CD4-positive, alpha-beta T cell treated with Interleukin-12 subunit alpha and Interleukin-12 subunit beta, for 1 hour (primary cell): ENCODE measurements around the gene HHIP.

ENCODE experiments used
- DNase-seq: peaks from one replicate; pipeline ENCODE4 v3.0.0-alpha.2; 2020

HHIP gene

DNA sequence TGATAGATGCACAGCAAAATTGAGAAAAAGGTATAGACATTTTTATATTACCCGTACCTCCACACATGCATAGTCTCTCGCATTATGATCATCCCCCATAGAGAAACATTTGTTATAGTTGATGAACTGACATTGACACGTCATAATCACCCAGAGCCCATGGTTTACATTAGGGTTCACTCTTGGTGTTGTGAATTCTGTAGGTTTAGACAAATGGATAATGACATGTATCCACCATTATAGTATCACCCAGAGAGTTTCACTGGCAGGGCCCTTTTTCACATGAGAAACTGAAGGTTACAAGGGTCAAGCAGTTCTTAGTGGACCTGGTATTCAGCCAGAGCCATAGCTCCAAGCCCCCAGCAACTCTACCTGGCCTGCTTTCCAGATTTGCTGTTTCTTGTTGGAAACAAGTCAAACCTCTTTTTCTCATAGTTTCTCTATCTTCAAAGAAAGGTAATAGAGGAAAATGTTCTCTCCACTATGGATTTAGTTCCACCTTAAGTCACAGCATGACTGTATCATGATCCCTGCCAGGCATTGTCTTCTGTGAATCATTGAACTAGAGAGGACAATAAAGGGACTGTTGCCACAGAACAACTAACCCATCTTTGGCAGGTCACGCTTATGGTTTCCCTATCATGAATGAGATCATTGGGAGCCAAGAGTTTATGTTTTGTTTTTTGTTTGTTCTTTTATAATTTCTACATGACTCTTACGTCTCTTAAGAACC is 64.0 kb downstream of the HHIP start:
- no peak for DNase-seq

DNA sequence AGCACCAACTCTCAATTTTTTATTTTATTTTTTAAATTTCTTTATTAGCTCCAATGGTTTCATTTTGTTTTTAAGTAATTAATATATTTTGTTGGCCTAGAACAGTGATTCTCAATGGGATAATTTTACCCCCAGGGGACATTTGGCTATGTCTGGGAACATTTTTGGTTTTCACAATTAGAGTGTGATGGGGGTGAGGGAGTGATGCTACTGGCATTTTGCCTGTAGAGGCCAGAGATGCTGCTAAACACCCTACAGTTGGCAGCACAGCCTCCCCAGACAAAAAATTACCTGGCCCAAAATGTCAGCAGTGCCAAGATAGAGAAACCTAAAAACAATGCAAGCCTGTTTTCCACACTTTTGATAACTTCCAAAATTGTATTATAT is 64.6 kb downstream of the HHIP start:
- no peak for DNase-seq

DNA sequence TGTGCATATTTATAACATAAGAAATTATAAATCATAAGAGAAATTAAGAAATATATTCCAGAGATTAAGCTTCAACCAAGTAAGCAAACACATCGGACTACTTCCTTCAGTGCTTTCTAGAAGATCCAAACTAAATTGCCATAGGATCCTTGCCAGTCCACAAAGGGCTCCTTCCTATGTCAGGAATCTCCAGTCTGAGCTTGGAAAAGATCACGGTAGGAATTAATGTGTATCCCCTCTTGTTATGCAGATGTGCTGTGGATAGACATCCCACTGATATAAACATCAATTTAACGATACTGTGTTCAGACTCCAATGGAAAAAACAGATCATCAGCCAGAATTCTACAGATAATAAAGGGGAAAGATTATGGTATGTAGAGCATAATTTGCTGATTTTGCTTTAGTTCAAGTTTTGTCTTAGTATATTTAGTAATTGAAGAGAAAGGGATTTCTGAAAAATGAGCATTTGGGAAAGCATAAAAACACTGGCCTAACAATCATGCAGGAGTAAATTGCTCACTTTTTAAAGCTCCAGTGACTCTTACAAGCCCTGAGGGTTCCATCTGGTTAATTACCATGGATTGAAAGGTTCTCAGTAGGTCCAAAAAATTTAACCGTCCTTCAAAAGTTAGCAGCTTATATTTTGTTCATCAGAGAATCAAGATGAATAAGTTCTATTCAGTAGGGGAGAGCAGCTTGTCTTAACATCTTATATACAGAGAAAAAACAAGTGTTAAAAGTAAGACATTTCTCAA is 65.9 kb downstream of the HHIP start:
- no peak for DNase-seq

DNA sequence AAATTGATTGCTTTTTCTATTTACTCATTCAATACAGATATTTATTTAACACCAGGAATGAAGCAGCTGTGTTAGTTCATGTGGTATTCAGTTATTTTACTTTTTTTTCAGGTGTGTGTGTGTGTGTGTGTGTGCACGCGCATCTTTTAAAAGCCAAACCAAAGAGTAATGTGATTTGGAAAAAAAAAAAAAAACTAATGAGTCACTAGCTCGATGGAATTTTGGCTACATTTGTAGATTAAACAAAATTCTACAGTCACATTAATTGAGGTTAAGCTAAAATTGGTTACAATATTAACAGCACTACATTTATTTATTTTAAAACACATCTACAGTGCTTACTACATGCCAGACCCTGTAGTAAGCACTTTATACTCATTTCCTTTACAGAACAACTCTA is 66.8 kb downstream of the HHIP start:
- DNase-seq = no peak

DNA sequence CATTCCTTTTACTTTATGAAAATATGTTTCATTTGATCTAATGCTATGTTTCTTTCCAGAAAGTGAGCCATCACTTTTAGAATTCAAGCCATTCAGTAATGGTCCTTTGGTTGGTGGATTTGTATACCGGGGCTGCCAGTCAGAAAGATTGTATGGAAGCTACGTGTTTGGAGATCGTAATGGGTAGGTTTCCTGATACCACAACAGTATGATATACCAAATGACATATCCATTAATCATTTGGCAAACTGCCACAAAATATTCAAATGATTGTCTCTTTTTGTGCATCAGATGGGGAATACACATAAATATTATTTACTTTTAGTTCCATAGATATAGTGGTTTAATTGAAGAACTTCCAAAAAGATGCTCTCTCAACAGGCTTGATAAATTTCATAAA is 68.2 kb downstream of the HHIP start:
- no peak for DNase-seq

DNA sequence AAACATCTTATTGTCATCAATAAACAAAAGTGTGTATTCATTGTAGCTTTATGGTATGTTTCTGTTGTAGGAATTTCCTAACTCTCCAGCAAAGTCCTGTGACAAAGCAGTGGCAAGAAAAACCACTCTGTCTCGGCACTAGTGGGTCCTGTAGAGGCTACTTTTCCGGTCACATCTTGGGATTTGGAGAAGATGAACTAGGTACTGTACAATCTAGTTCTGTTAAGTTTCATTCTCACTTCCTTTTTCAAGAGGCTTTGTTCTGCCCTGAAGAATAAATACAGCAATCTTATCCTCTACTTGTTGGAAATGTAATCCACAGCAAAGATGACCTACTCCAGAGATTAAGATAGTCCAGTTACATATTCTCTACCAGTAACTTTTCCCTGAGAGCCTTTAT is 69.3 kb downstream of the HHIP start:
- no peak for DNase-seq

DNA sequence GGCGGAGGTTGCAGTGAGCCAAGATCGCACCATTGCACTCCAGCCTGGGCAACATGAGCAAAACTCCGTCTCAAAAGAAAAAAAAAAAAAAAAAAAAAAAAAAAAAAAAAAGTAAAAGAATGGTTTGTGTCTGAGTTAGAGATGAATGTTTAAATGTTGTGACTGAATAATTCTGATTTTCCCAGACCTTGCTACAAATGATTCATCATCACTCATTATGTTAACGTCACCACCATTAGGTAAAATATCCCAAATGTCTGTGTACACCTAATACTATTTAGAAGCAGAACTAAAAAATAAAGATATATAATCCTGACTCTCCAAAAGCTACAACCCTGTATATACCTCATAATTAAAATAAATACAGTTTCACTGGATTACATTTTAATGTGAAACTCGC is 70.8 kb downstream of the HHIP start:
- no peak for DNase-seq

DNA sequence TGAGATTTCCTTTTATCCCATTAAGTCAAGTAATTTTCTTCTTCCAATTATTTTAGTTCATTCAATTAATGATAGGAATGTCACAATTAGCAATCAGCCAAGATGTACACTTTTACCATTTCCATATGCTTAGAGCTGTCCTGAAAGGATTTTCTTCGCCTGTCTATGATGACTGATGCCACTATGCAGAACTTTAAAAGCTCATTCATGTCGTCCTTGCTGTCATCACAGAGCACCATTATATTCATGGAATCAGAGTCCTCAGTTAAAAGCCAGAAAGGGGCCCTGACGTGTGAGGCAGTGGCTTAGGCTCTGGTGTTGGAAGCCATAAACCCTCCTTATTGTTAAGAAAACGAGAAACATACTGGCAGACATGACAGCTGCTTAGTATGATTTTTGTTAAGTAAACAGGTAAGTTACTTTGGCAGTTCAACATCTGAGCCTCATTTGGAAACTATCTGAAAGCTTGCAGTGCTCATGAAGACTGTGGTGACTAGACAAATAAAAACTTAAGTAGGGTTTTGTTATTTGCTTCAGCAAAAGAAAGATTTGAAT is 73.1 kb downstream of the HHIP start:
- no peak for DNase-seq

DNA sequence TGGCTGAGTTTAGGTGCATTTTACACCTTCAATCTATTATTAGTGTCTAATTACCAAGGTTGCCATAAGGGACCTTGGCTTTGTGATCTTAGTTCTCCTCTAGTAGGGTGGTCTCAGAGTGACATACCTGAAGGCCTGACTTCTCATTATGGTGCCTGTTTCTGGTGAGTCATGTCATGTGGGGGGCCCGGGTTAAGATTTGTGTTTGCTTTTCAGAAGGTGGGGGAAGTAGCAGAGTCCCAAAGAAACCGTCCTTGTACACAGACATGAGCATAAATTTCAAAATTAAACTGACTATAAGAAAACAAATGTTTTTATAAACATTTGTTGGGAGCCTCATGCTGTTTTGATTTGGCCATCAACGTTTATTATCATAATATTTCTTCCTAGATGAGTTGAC is 74.5 kb downstream of the HHIP start:
- no peak for DNase-seq

DNA sequence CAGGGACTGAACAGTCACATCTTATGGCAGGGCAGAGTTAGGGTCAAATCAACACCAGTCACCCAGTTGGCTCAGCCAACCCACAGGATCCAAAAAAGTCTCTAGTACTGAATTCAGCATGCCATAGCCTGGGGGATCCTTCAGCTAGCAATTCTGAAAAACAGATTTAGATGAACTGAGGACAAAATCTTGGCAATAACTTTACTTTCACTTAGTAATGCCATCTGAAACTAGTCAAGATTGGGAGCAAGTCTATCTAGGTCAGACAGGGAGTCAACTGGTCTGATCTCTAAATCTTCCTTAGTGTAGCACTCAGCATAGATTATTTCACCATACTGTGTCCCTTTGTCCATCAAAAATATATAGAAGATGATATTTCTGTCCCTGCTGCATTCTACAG is 76.0 kb downstream of the HHIP start:
- no peak for DNase-seq

DNA sequence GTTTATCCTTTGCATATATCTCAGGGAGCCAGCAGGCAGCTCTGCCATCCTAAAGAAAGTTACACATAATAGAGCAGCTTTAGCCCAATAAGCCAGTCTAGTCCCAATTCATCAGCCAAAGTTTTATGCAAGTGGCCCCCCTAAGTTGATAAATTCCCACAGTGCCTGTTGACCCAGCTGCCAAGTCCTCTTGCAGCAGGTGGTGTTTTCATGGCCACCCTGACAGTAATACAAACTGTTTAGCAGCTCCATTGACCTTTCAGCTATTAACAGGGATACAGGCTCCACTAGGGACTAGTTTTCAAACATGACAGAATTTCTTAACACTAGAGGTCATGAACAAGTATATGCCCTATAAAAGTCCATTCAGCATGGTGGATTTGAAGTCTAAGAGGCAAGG is 77.5 kb downstream of the HHIP start:
- DNase-seq = no peak

DNA sequence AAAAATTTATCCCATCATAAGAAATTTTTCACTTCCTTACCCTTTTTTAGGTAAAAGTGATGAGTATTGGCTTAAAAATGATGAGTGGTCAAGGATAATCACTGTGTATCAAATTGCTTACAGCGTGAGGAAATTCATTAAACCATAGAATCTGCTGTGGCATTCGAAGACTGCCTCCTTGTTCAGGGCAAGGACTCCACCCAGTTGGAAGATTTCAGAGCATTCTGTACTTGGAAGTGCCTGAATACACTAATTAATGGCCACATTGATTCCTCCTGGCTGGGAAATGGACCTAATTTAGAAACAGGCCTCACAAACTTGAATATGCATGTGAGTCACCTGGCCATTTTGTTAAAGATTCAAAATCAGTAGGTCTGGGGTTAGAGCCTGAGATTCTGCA is 83.2 kb downstream of the HHIP start:
- DNase-seq = no peak

DNA sequence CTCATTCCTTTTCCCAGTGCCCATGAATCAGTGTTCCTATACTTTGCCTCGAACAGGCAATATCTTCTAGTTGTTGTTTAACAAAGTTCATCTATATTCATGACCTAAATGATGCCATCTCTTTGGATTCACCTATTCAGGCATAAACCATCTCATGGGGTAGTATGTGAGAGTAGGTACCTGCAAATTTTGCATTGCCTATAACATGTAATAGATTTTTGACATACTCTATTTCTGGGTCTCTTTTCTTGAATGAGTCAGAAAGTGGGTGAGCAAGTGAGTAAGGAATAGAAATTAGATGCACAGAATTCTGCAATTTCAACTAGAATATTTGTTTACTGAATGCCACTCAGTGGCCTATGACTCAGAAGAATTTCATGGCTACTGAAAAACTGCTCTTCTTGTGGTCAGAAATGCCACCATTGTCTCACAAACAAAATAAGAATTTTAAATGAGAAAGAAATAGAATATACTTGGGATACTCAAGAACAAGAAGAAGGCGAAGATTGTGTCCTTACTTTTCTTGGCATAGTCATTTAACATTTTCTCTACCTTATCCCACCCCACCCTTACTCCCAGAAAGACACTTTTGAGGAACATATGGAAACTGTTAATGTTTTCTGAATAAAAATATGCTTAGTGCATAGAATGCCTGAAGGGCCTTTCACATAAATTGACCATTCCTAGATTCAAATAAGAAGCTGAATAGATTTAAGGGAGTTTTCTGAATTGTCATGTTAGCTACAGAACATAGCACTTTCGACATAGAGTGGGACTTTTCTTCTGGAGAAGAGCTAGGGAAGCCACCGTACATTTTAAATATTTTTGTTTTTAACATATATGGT is 86.8 kb downstream of the HHIP start:
- DNase-seq = no peak

DNA sequence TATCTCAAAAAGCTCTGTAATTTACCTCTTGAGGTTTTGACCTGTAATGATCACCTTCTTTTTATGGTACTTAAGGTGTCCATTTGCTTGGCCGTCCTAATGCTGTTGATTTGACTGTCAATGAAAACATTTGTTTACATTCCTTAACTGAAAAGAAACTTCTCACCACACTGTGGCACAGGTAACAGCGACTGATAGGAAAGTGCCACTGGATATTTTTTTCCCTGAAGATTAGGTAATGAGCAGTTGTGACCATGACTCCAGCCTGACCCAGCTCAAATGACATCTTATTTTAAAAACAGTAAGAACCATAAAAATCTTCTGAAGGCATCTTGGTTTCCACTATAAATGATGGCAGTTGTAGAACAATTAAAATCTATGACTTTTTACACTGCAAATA is 87.6 kb downstream of the HHIP start:
- no peak for DNase-seq

DNA sequence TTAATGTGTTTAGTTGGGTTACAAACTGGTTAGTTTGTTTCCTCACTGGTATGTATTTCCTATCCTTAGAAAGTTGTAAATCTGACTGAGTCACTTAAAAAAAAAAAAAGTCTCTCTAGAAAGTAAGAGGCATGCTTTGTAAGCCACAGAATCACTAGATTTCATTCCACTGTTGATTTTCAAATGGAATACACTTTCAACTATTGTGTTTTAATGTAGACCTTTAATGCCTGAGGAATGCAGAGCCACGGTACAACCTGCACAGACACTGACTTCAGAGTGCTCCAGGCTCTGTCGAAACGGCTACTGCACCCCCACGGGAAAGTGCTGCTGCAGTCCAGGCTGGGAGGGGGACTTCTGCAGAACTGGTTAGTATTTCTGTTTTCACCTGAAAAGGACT is 88.6 kb downstream of the HHIP start:
- DNase-seq = no peak

DNA sequence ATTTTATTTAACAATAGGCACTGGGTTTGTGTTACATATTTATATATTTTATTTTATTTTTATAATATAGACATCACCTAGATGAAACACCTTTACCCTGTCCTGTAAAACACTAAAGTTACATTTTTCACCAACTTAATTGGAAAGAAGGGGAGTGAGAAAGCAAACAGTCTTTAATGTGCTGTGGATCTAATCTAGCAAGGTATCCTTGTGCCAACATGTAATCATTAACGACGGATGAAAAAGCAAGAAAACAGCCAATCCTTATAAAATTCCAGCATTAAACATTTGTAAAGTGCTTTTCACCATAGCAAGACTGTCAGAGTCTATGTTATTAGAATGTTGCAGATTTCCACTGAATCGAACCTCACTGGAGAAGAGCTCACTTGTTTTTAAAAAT is 92.7 kb downstream of the HHIP start:
- no peak for DNase-seq

DNA sequence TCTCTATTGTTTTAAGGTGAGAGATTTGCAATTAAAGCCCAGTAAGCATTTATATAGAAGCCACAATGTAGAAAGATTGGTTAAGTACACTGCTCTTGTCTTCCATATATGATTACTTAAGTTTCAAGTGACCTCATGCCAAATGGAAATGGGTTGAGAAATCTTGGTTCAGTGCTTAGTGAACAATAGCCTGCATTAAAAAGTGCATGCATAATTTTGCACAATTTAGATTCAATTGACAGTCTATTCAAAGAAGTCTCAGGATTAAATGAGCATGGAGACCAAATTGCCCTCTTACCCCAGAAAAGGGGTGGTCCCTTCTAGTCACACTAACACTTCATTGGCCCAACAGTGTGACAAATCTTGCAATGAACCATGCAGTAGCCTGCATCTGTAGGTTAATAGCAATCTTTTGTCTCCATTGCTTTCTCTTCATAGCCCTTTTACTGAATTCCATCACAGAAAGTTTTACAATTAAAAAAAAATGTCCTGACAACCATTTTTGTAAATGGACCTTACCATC is 93.6 kb downstream of the HHIP start:
- DNase-seq = no peak

DNA sequence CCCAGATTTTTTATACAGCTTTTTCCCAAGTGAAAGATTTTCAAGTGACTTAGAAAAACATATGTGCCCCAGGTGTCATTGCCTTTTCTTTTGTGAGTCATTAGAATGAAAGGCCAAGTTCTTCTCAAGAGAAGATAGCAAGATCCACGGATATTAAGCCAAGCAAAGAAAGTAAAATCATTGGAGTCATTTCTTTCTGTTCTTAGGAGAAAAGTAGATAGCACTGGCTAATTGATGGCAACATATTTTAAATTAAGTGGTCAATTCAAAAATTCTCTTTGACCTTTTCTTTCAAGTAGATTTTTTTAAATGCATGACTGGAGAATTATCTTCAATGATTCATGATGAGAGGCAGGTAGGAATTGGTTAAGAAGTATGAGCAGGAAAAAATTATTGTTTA is 94.4 kb downstream of the HHIP start:
- DNase-seq = no peak

DNA sequence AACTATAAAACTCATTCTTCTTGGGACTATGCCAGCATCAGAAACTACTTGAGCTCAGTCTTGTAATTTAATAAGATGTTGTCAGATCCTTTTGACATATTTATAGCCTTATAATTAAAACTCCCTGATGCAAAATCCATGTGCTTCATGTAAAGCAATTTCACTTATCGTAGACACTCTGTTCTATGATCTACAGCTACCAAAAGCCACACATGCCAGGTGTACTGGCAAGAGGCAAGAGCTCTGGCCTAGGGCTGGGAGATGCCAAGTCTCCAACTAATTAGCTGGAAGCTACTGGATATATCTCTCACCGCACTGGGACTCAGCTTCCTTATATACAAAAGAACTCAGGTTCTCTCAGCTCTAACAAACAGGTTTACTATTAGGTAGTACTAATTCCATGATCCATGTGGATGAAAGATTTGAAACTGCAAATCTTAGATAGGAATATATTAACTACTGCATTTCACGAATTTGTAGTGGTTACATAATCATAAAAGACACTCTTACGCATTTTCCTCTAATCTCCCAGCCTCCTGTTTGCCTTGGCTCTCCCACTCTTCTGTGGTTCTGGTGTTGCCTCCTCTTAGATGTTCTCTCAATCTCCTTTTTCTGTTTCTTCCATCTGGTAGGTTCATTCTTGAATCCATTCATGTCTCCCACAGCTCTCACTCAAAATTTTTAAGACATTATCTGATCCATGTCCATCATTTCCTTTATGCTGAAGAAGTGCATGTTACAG is 103.0 kb downstream of the HHIP start:
- no peak for DNase-seq

DNA sequence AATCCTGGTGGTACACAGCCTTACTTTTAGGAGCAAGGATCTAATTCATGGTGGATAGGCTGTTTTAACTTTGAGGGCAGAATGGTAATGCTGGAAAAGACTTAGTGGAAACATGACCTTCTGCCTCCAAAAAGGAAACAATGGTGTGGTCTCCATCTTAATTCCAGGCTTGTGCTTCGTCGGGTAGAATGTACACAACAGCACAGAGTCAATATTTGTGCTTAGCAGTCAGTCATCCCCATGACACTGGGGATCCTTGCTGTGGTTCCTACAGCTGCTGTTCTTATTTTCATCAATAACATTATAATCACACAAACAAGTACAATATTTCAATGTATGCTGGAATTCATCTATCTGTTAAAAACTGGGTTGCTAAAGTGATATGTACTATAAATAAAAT is 104.4 kb downstream of the HHIP start:
- no peak for DNase-seq

DNA sequence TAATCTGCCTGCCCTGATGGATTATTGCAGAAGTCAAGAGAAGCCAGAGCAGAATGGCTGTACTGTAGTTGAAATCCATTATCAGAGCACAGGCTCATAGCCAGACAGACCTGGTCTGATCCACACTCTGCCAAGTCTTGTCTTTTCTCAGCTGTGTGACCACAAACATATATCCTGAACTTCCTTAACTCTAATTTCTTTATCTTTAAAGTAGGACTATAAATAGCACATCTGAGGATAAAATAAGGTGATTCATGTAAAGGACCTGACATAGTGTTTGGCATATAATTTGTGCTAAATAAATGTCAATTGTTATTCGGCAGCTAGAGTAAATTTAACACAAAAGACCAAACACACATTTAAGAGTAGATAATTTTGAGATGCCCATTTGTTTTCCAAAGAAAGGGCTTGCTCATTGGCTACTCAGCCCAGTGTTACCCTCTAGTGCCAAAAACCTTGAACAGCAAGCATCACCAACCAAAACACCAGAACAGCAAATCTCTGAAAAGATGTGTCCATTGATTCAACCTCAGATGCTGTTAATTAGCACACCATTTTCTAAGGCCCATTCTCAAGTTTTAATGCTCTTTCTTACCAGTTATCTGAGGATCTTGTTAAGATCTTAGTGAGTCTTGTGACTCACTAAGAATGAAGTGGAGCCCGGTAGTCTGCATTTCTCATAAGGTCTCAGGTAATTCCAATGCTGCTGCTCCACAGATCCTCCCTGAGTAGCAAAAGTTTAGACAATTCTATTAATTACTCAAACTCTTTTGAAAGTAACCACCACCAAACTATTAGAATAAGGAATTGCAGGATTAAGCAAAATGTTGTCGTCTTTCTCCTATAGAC is 108.8 kb downstream of the HHIP start:
- no peak for DNase-seq

DNA sequence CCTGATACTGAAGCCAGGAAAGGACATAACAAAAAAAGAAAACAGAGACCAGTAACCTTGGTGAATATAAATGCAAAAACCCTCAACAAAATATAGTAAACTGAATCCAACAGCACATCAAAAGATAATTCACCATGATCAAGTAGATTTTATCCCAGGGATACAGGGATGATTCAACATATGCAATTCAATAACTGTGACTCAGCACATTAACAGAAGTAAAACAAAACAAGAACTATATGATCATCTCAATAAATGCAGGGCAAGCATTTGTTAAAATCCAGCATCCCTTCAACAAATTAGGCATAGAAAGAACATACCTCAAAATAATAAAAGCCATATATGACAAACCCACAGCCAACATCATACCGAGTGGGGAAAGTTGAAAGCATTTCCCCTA is 112.0 kb downstream of the HHIP start:
- DNase-seq = no peak
